ENCODE data around the gene C16orf54. TPM values are rescaled to one million over a fixed set of nuclear protein-coding genes. Genes with fewer than 3 reads are reported as not detected.

Gene C16orf54
- total and polyA plus RNA-seq, 2 of the 4 experiments (the other 2 are of a cell fraction) = not detected

DNA sequence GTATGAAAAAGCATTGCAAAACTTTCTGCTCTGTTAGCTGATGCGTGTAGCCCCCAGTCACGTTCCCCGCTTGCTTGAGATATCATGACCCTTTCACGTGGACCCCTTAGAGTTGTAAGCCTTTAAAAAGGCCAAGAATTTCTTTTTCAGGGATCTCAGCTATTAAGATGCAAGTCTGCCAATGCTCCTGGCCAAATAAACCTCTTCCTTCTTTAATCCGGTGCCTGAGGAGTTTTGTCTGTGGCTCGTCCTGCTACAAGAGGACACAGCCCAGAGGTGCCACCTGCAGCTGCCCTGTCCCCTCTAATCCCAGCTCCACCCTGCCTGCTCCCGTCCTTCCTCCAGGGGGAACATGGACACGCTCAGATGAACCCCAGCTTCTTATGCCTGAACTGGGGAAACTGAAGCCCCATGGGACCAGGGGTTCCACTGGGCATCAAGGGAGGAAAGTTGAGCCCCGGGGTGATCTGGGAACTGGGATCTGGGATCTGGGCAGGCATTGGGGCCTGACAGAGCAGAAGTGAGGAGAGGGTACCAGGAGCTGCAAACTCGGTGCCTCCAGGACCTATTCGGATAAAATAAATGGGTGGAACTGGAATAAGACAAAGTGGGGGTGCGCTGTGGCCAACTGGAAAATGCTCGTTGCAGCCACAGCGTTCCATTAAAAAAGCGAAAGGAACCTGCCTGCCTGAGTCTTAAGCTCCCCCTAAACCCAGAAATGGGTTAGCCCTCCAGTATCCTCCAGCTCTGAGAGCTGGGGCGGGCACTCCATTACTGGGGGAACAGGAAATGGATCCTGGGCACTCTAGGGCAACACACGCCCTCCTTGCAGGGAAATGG is 47.1 kb downstream of the C16orf54 start (continued):
- TF ChIP-seq, protein P1, sequence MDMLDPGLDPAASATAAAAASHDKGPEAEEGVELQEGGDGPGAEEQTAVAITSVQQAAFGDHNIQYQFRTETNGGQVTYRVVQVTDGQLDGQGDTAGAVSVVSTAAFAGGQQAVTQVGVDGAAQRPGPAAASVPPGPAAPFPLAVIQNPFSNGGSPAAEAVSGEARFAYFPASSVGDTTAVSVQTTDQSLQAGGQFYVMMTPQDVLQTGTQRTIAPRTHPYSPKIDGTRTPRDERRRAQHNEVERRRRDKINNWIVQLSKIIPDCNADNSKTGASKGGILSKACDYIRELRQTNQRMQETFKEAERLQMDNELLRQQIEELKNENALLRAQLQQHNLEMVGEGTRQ (IDR thresholded peaks at IDR 0.05; ENCODE audit: low read depth, low read length) = no peak

GRCh38 chr16:29698042-29698441 is 47.7 kb downstream of the C16orf54 start:
- intact Hi-C loops (cut with micrococcal nuclease) (no loop called here), dilution Hi-C loops (cut with HindIII; ENCODE audit: low sequenced_read_pairs, unreplicated experiment) (no loop called here), in situ Hi-C loops (cut with MboI; ENCODE audit: low sequenced_read_pairs) (loop anchor here (10.0 kb wide), 2 partner anchors 63 to 327 kb away; partner anchors contain the start of gene C16orf92)
- H3K4ac ChIP-seq (ENCODE audit: low read depth, low read length) = no peak overlapping the region
- H3K4me2 ChIP-seq (ENCODE audit: low read depth, low read length) = no peak overlapping the region
- H4K20me1 ChIP-seq (ENCODE audit: insufficient read depth, low read length) = no peaks in the 10 kb centered on the region
- no peak overlapping the region for H2BK15ac ChIP-seq (ENCODE audit: low read depth, low read length)
- no peak overlapping the region for H4K91ac ChIP-seq (ENCODE audit: insufficient read depth, low read depth, low read length)
- CTCF ChIA-PET = interaction anchor here (0.7 kb wide), 1 partner anchor 25 kb away, joined by 4 read pairs; no protein-coding TSS in a partner anchor
- no peaks in the 10 kb centered on the region for H3K9me3 ChIP-seq (ENCODE audit: control insufficient read depth, insufficient read depth, low read length)
- no peaks in the 10 kb centered on the region for H3K36me3 ChIP-seq (ENCODE audit: control insufficient read depth, insufficient read depth, low read length)
- no peak overlapping the region for H3K56ac ChIP-seq (ENCODE audit: extremely low read depth, insufficient read depth, low read length)
- H2AFZ ChIP-seq (replicated peaks; ENCODE audit: low read length, poor library complexity) = no peak overlapping the region
- no peak overlapping the region for H3K27ac ChIP-seq (ENCODE audit: insufficient read depth, low read length)
- H4K8ac ChIP-seq (ENCODE audit: low read depth in 2 of 2, low read length in 2 of 2) = no peak overlapping the region
- H2BK20ac ChIP-seq (ENCODE audit: low read depth, low read length) = no peak overlapping the region
- no peak overlapping the region for H3K18ac ChIP-seq (ENCODE audit: low read depth, low read length)
- H3K23ac ChIP-seq (ENCODE audit: low read depth, low read length) = no peak overlapping the region
- H2AK9ac ChIP-seq (replicated peaks; ENCODE audit: low read depth, low read length, poor library complexity) = no peak overlapping the region
- no CpG with 5 or more reads among the region's 2 CpGs for WGBS, 2 experiments (ENCODE audit: extremely low coverage in 2 of 2, insufficient read length in 1 of 2)
- H3K4me3 ChIP-seq (ENCODE audit: insufficient read depth, low read depth, low read length) = no peak overlapping the region
- H3K9me1 ChIP-seq (ENCODE audit: insufficient read depth, low read length) = no peaks in the 10 kb centered on the region
- POLR2A ChIA-PET (ENCODE audit: unreplicated experiment) = no interaction called here
- H3K9ac ChIP-seq (ENCODE audit: low read depth, low read length) = no peak overlapping the region
- ATAC-seq (ENCODE audit: low read depth) (no peak), DNase-seq (no peak)
- H4K5ac ChIP-seq (ENCODE audit: low read depth, low read length) = no peak overlapping the region
- no peak overlapping the region; the same call in 1 of the 2 replicates for H2AK5ac ChIP-seq (ENCODE audit: low read depth, low read length)
- no peaks in the 10 kb centered on the region for H3K79me1 ChIP-seq (ENCODE audit: low read depth in 1 of 2, low read length in 2 of 2)
- H3K14ac ChIP-seq (replicated peaks; ENCODE audit: low read depth, low read length) = no peak overlapping the region
- no peaks in the 10 kb centered on the region for H3K4me1 ChIP-seq (ENCODE audit: control insufficient read depth, insufficient read depth, low read length)
- H2BK5ac ChIP-seq (ENCODE audit: low read depth, low read length, poor library complexity, severe bottlenecking) = no peak overlapping the region
- peaks cover 10% of the 10 kb centered on the region; the same call in 1 of the 2 replicates for H3K27me3 ChIP-seq (ENCODE audit: control insufficient read depth, insufficient read depth, low read length)
- no TSS peak for BruUV-seq (replicated peaks)
- no peak overlapping the region for H2BK120ac ChIP-seq (ENCODE audit: low read depth, low read length)
- TF ChIP-seq, protein P2, sequence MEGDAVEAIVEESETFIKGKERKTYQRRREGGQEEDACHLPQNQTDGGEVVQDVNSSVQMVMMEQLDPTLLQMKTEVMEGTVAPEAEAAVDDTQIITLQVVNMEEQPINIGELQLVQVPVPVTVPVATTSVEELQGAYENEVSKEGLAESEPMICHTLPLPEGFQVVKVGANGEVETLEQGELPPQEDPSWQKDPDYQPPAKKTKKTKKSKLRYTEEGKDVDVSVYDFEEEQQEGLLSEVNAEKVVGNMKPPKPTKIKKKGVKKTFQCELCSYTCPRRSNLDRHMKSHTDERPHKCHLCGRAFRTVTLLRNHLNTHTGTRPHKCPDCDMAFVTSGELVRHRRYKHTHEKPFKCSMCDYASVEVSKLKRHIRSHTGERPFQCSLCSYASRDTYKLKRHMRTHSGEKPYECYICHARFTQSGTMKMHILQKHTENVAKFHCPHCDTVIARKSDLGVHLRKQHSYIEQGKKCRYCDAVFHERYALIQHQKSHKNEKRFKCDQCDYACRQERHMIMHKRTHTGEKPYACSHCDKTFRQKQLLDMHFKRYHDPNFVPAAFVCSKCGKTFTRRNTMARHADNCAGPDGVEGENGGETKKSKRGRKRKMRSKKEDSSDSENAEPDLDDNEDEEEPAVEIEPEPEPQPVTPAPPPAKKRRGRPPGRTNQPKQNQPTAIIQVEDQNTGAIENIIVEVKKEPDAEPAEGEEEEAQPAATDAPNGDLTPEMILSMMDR (conservative IDR thresholded peaks at IDR 0.05; ENCODE audit: low read depth, low read length) = no peak
- TF ChIP-seq POLR2A (IDR thresholded peaks at IDR 0.05; ENCODE audit: low read depth, low read length) = no peak
- no peak for TF ChIP-seq RCOR1 (IDR thresholded peaks at IDR 0.05; ENCODE audit: insufficient replicate concordance, low read length)
- TF ChIP-seq NFE2L2 (IDR thresholded peaks at IDR 0.05; ENCODE audit: low read depth, low read length) = no peak
- TF ChIP-seq FOS (IDR thresholded peaks at IDR 0.05; ENCODE audit: low read depth, low read length) = no peak
- TF ChIP-seq MAFK (IDR thresholded peaks at IDR 0.05; ENCODE audit: low read depth, low read length) = no peak
- TF ChIP-seq BHLHE40 (IDR thresholded peaks at IDR 0.05; ENCODE audit: low read depth, low read length) = no peak
- TF ChIP-seq RAD21 (IDR thresholded peaks at IDR 0.05; ENCODE audit: low read length) = no peak
- no peak for TF ChIP-seq CEBPB (IDR thresholded peaks at IDR 0.05; ENCODE audit: low read depth, low read length)
- no peak for TF ChIP-seq MXI1 (IDR thresholded peaks at IDR 0.05; ENCODE audit: borderline replicate concordance, low read depth, low read length)
- TF ChIP-seq, protein P3, sequence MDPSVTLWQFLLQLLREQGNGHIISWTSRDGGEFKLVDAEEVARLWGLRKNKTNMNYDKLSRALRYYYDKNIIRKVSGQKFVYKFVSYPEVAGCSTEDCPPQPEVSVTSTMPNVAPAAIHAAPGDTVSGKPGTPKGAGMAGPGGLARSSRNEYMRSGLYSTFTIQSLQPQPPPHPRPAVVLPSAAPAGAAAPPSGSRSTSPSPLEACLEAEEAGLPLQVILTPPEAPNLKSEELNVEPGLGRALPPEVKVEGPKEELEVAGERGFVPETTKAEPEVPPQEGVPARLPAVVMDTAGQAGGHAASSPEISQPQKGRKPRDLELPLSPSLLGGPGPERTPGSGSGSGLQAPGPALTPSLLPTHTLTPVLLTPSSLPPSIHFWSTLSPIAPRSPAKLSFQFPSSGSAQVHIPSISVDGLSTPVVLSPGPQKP (IDR thresholded peaks at IDR 0.05; ENCODE audit: borderline replicate concordance, low read depth, low read length) = no peak
- TF ChIP-seq MAZ (IDR thresholded peaks at IDR 0.05; ENCODE audit: borderline replicate concordance, low read depth, low read length) = no peak

Measured in IMR-90 (cell line).